ENCODE measurements around the gene BORCS8.

DNA sequence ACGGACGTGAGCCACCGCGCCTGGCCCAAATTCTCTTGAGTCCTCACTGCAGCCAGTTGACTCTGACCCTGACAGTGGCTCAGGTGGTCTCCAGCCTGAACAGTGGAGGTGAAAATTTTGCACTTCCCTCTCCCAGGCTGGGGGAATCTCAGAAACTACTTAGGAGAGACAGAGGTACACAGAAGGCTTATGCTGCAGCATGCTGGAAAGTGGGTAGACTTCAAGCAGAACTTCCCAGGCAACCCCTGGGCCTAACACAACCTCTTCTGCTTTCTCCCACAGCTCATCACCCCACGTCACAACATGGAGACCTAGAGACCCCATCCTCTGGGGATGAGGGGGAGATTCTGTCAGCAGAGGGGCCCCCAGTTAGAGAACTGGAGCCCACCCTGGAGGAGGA lies 34.3 kb upstream of the BORCS8 start:
- TF ChIP-seq HOXA7 (CRISPR knock-in tag; IDR thresholded peaks at IDR 0.05) (no peak), MAFK (IDR thresholded peaks at IDR 0.05; ENCODE audit: partially characterized antibody) (no peak), POLR2A (IDR thresholded peaks at IDR 0.05; ENCODE audit: low read length) (no peak), ESRRA (IDR thresholded peaks at IDR 0.05; ENCODE audit: borderline replicate concordance, low read length) (no peak), TP53 (CRISPR knock-in tag; IDR thresholded peaks at IDR 0.05) (no peak), CHD2 (IDR thresholded peaks at IDR 0.05; ENCODE audit: low read length, partially characterized antibody) (no peak)
- TF ChIP-seq, protein P1, sequence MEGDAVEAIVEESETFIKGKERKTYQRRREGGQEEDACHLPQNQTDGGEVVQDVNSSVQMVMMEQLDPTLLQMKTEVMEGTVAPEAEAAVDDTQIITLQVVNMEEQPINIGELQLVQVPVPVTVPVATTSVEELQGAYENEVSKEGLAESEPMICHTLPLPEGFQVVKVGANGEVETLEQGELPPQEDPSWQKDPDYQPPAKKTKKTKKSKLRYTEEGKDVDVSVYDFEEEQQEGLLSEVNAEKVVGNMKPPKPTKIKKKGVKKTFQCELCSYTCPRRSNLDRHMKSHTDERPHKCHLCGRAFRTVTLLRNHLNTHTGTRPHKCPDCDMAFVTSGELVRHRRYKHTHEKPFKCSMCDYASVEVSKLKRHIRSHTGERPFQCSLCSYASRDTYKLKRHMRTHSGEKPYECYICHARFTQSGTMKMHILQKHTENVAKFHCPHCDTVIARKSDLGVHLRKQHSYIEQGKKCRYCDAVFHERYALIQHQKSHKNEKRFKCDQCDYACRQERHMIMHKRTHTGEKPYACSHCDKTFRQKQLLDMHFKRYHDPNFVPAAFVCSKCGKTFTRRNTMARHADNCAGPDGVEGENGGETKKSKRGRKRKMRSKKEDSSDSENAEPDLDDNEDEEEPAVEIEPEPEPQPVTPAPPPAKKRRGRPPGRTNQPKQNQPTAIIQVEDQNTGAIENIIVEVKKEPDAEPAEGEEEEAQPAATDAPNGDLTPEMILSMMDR (IDR thresholded peaks at IDR 0.05), result no peak
- TF ChIP-seq, protein P2, sequence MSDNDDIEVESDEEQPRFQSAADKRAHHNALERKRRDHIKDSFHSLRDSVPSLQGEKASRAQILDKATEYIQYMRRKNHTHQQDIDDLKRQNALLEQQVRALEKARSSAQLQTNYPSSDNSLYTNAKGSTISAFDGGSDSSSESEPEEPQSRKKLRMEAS (IDR thresholded peaks at IDR 0.05), result no peak
- TF ChIP-seq, protein P3, sequence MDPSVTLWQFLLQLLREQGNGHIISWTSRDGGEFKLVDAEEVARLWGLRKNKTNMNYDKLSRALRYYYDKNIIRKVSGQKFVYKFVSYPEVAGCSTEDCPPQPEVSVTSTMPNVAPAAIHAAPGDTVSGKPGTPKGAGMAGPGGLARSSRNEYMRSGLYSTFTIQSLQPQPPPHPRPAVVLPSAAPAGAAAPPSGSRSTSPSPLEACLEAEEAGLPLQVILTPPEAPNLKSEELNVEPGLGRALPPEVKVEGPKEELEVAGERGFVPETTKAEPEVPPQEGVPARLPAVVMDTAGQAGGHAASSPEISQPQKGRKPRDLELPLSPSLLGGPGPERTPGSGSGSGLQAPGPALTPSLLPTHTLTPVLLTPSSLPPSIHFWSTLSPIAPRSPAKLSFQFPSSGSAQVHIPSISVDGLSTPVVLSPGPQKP (IDR thresholded peaks at IDR 0.05; ENCODE audit: low read depth, low read length), result no peak

All from A549 (cell line).